ENCODE results near the gene NUP210L.

Gene NUP210L

GRCh38 chr1:153963850-153964331, 191.0 kb downstream of the NUP210L start:
- DNase-seq (ENCODE audit: low spot score): no peak

GRCh38 chr1:153963030-153963849, 191.6 kb downstream of the NUP210L start, which contains the start of gene SLC39A1:
Gene SLC39A1 (minus strand): TSS chr1:153963537. CDS start chr1:153962715, 822 bp downstream.
- DNase-seq (ENCODE audit: low spot score): peak; percentile 99

- peak; percentile 74 for DNase-seq (ENCODE audit: low spot score)
Measured at GRCh38 chr1:153962088-153963029, 192.5 kb downstream of the NUP210L start.

- no peak for DNase-seq (ENCODE audit: low spot score)
Measured at GRCh38 chr1:153961421-153961820, 193.5 kb downstream of the NUP210L start.

- DNase-seq (ENCODE audit: low spot score): no peak
Measured at GRCh38 chr1:153960206-153960605, 194.7 kb downstream of the NUP210L start.

- no peak for DNase-seq (ENCODE audit: low spot score)
Measured at GRCh38 chr1:153959454-153959853, 195.4 kb downstream of the NUP210L start.

GRCh38 chr1:153958961-153959260, 196.0 kb downstream of the NUP210L start:
- DNase-seq (ENCODE audit: low spot score): no peak

- peak; percentile 100 for DNase-seq (ENCODE audit: low spot score)
Measured at GRCh38 chr1:153958111-153958960, 196.5 kb downstream of the NUP210L start, which contains the start of gene CRTC2. Gene CRTC2 (minus strand): TSS chr1:153958612. CDS start chr1:153958497, 115 bp downstream.

GRCh38 chr1:153957744-153958110, 197.1 kb downstream of the NUP210L start:
- no peak for DNase-seq (ENCODE audit: low spot score)

- DNase-seq (ENCODE audit: low spot score): no peak
Measured at GRCh38 chr1:153956997-153957715, 197.7 kb downstream of the NUP210L start.

GRCh38 chr1:153954826-153955225, 200.0 kb downstream of the NUP210L start:
- DNase-seq (ENCODE audit: low spot score): no peak

GRCh38 chr1:153953859-153954365, 201.0 kb downstream of the NUP210L start:
- DNase-seq (ENCODE audit: low spot score): no peak

GRCh38 chr1:153951801-153952200, 203.1 kb downstream of the NUP210L start:
- no peak for DNase-seq (ENCODE audit: low spot score)

GRCh38 chr1:153951183-153951582, 203.7 kb downstream of the NUP210L start:
- no peak for DNase-seq (ENCODE audit: low spot score)

- peak; percentile 98 for DNase-seq (ENCODE audit: low spot score)
Measured at GRCh38 chr1:153946622-153947241, 208.1 kb downstream of the NUP210L start, which contains the start of gene DENND4B. Gene DENND4B (minus strand): TSS chr1:153946718. CDS start chr1:153944374, 2,344 bp downstream.

GRCh38 chr1:153945795-153946621, 208.9 kb downstream of the NUP210L start:
- peak; percentile 79 for DNase-seq (ENCODE audit: low spot score)

GRCh38 chr1:153945131-153945794, 209.6 kb downstream of the NUP210L start:
- peak; percentile 58 for DNase-seq (ENCODE audit: low spot score)

GRCh38 chr1:153944827-153945117, 210.1 kb downstream of the NUP210L start:
- DNase-seq (ENCODE audit: low spot score): no peak

Measured in hepatic stellate cell (primary cell).